Neural cell (in vitro differentiated cells): Measurements from ENCODE around the gene ADIPOR2.

Source experiments
- EP300 ChIP-seq: fragments of 450-650 bp; conservative IDR thresholded peaks from 2 replicates; pipeline ENCODE4 v1.6.1; 2014; ENCODE audit warnings: antibody characterized with exemption, mild to moderate bottlenecking, moderate library complexity; ENCODE audit not compliant: poor library complexity, severe bottlenecking
- SMC3 ChIP-seq: fragments of 450-650 bp; conservative IDR thresholded peaks from 2 replicates; pipeline ENCODE4 v1.6.1; 2014; ENCODE audit warnings: antibody characterized with exemption, mild to moderate bottlenecking, moderate library complexity; ENCODE audit not compliant: poor library complexity
- TF ChIP-seq, protein P1 (sequence below): fragments of 450-650 bp; IDR thresholded peaks from 2 replicates; pipeline ENCODE4 v1.5.1; 2014; ENCODE audit warnings: antibody characterized with exemption, mild to moderate bottlenecking, moderate library complexity; ENCODE audit not compliant: poor library complexity, severe bottlenecking

DNA sequence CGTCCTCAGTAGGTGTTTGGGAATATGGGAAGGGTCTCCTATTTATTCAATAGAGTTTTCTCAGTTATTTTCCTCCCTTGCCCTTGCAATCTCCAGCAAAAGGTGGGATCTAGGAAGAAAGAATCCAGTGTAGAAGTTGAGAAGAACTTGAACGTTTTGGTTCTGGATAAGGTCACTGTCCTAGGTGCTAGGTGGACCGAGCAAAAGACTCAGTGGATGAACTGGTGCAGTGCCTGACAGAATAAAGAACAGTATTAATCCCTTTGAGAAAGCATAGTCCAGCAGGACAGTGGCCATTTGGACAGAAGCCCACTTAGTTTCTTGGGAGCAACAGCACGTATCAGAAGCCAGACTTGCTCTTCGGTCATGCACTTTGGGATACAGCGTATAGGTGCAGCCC, 96.8 kb downstream of the ADIPOR2 start:
- TF ChIP-seq SMC3 (no peak), EP300 (no peak)
- TF ChIP-seq, protein P1, sequence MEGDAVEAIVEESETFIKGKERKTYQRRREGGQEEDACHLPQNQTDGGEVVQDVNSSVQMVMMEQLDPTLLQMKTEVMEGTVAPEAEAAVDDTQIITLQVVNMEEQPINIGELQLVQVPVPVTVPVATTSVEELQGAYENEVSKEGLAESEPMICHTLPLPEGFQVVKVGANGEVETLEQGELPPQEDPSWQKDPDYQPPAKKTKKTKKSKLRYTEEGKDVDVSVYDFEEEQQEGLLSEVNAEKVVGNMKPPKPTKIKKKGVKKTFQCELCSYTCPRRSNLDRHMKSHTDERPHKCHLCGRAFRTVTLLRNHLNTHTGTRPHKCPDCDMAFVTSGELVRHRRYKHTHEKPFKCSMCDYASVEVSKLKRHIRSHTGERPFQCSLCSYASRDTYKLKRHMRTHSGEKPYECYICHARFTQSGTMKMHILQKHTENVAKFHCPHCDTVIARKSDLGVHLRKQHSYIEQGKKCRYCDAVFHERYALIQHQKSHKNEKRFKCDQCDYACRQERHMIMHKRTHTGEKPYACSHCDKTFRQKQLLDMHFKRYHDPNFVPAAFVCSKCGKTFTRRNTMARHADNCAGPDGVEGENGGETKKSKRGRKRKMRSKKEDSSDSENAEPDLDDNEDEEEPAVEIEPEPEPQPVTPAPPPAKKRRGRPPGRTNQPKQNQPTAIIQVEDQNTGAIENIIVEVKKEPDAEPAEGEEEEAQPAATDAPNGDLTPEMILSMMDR = no peak
